KMS-11 (cell line): Measurements from ENCODE around the gene CTCF.

Experiments
- H2AFZ ChIP-seq: fragments of 200-600 bp; sonication (generic); 2 replicates; pipeline ENCODE4 v1.6.1; 2016; ENCODE audit warnings: antibody characterized with exemption, mixed run types, low read depth
- H3K27ac ChIP-seq: fragments of 200-600 bp; sonication (generic); 2 replicates; pipeline ENCODE4 v1.6.1; 2016; ENCODE audit warnings: mild to moderate bottlenecking, mixed run types
- H3K27me3 ChIP-seq: fragments of 200-600 bp; sonication (generic); 2 replicates; pipeline ENCODE4 v1.6.1; 2017; ENCODE audit warnings: mild to moderate bottlenecking, low read depth, mixed run types, moderate library complexity; ENCODE audit not compliant: insufficient read depth
- H3K36me3 ChIP-seq: fragments of 200-600 bp; sonication (generic); 2 replicates; pipeline ENCODE4 v1.6.1; 2017; ENCODE audit warnings: mild to moderate bottlenecking, mixed run types; ENCODE audit not compliant: insufficient read depth
- H3K4me1 ChIP-seq: fragments of 200-600 bp; sonication (generic); 2 replicates; pipeline ENCODE4 v1.6.1; 2016; ENCODE audit warnings: mild to moderate bottlenecking, low read depth, mixed run types; ENCODE audit not compliant: poor library complexity, severe bottlenecking
- H3K4me2 ChIP-seq: fragments of 200-600 bp; sonication (generic); 2 replicates; pipeline ENCODE4 v1.7.0; 2016; ENCODE audit warnings: mild to moderate bottlenecking, mixed run types
- H3K4me3 ChIP-seq: fragments of 200-600 bp; sonication (generic); IDR thresholded peaks from 2 replicates; pipeline ENCODE4 v1.6.1; 2017; ENCODE audit warnings: low read depth, low read length, mixed read lengths; ENCODE audit not compliant: insufficient read depth
- H3K79me2 ChIP-seq: fragments of 200-600 bp; sonication (generic); 2 replicates; pipeline ENCODE4 v1.6.1; 2016; ENCODE audit warnings: low read depth, mixed run types; ENCODE audit not compliant: insufficient read depth
- H3K9ac ChIP-seq: fragments of 200-600 bp; sonication (generic); 2 replicates; pipeline ENCODE4 v1.6.1; 2016; ENCODE audit warnings: mild to moderate bottlenecking, mixed run types
- H4K20me1 ChIP-seq: fragments of 200-600 bp; sonication (generic); 2 replicates; pipeline ENCODE4 v1.6.1; 2016; ENCODE audit warnings: mild to moderate bottlenecking, mixed run types; ENCODE audit not compliant: insufficient read depth
- CTCF ChIP-seq: fragments of 200-600 bp; sonication (generic); conservative IDR thresholded peaks from 2 replicates; pipeline ENCODE4 v1.6.1; 2017; ENCODE audit warnings: low read depth, mild to moderate bottlenecking, antibody characterized with exemption, low read length, moderate library complexity, mixed read lengths

Gene CTCF

GRCh38 chr16:67562918-67563707 is 787 bp downstream of the CTCF start:
- TF ChIP-seq CTCF = 0 out of 2 replicates have a peak, but pooled peaks have one; percentile 26
- Histone ChIP-seq H3K27ac (peak overlapping the region; percentile 99), H4K20me1 (peaks cover 5% of the 10 kb centered on the region; the same call in 1 of the 2 replicates), H3K36me3 (no peaks in the 10 kb centered on the region), H3K27me3 (no peaks in the 10 kb centered on the region), H2AFZ (peak overlapping the region; percentile 42), H3K4me3 (peak overlapping the region; percentile 27), H3K9ac (peak overlapping the region; percentile 98), H3K79me2 (peaks cover 48% of the 10 kb centered on the region), H3K4me2 (peak overlapping the region; percentile 99), H3K4me1 (peaks cover 30% of the 10 kb centered on the region)

GRCh38 chr16:67563708-67564468 is 1.6 kb downstream of the CTCF start:
- Histone ChIP-seq H3K27me3 (no peaks in the 10 kb centered on the region), H3K36me3 (no peaks in the 10 kb centered on the region), H4K20me1 (peaks cover 5% of the 10 kb centered on the region; the same call in 1 of the 2 replicates), H2AFZ (peak overlapping the region; percentile 42), H3K4me3 (peak overlapping the region; percentile 27), H3K79me2 (peaks cover 56% of the 10 kb centered on the region), H3K9ac (peak overlapping the region; percentile 98), H3K27ac (peak overlapping the region; percentile 99), H3K4me2 (peak overlapping the region; percentile 99), H3K4me1 (peaks cover 35% of the 10 kb centered on the region)
- no peak for TF ChIP-seq CTCF

DNA sequence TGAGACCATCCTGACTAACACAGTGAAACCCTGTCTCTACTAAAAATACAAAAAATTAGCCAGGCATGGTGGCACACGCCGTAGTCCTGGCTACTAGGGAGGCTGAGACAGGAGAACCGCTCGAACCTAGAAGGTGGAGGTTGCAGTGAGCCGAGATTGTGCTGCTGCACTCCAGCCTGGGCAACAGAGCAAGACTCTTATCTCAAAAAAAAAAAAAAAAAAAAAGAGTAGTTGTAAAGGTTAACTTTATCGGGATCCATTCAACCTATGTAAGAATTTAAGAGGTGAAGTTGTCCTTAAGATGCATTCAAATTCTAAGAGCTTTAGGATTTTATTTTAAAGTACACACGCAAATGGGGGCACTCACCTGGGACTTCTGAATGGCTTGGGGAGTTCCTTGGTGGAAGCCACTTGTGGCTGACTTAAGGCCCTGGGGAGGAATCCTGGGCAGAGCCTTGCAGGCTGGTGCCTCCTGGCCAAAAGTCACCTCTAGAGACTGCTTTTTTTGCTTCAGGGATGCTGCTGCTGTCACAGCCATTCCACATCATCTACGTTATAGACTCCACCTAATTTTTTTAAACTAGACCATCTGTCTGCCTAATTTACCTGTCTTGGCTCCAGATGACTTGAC is 3.3 kb downstream of the CTCF start:
- peaks cover 30% of the 10 kb centered on the region for H3K4me1 ChIP-seq
- no peak overlapping the region for H3K9ac ChIP-seq
- H3K79me2 ChIP-seq = peaks cover 72% of the 10 kb centered on the region
- H2AFZ ChIP-seq = no peak overlapping the region
- no peaks in the 10 kb centered on the region for H3K27me3 ChIP-seq
- no peak for TF ChIP-seq CTCF
- peak overlapping the region; percentile 99; the same call in 1 of the 2 replicates for H3K4me2 ChIP-seq
- H4K20me1 ChIP-seq = peaks cover 5% of the 10 kb centered on the region; the same call in 1 of the 2 replicates
- no peak overlapping the region for H3K4me3 ChIP-seq
- no peak overlapping the region for H3K27ac ChIP-seq
- H3K36me3 ChIP-seq = no peaks in the 10 kb centered on the region

DNA sequence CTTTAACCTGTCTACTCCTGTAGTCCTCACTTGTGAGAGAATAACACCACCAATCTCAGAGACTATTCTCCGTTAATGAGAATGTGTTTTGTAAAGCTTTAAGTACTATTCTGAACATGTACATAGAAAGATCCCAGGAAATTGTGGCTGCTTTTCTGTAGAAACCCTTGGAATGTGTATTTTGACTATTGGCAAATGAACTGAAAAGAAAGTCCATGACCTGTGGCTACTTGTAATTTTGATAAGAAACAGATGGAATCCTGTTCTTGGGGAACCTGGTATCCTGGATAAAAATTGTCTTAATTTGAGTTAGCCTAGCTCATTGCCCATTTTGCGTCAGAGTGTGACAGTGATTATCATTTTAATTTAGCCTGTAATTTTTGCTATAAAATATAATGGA is 9.1 kb downstream of the CTCF start:
- Histone ChIP-seq H4K20me1 (peaks cover 5% of the 10 kb centered on the region; the same call in 1 of the 2 replicates), H3K4me3 (no peak overlapping the region), H3K27ac (no peak overlapping the region), H3K4me1 (peaks cover 6% of the 10 kb centered on the region), H3K4me2 (no peak overlapping the region), H3K79me2 (peaks cover 90% of the 10 kb centered on the region), H3K27me3 (no peaks in the 10 kb centered on the region), H2AFZ (no peak overlapping the region), H3K9ac (no peak overlapping the region), H3K36me3 (0 out of 2 replicates have a peak, but pooled peaks cover 2% of the 10 kb centered on the region)
- no peak for TF ChIP-seq CTCF
